Activated CD4-positive, CD25-positive, alpha-beta regulatory T cell treated with anti-CD3 and anti-CD28 coated beads, Interleukin-2, amount 50 U/mL, for 16 hours (primary cell): ENCODE measurements around the gene VEGFB.
A peak's percentile ranks its signal among the peaks of the same experiment; 100 is the strongest.

Source experiments
- DNase-seq: peaks from one replicate; pipeline ENCODE4 v3.0.0-alpha.2; 2020; ENCODE audit warnings: low read depth, low spot score

Gene VEGFB, protein sequence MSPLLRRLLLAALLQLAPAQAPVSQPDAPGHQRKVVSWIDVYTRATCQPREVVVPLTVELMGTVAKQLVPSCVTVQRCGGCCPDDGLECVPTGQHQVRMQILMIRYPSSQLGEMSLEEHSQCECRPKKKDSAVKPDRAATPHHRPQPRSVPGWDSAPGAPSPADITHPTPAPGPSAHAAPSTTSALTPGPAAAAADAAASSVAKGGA

DNA sequence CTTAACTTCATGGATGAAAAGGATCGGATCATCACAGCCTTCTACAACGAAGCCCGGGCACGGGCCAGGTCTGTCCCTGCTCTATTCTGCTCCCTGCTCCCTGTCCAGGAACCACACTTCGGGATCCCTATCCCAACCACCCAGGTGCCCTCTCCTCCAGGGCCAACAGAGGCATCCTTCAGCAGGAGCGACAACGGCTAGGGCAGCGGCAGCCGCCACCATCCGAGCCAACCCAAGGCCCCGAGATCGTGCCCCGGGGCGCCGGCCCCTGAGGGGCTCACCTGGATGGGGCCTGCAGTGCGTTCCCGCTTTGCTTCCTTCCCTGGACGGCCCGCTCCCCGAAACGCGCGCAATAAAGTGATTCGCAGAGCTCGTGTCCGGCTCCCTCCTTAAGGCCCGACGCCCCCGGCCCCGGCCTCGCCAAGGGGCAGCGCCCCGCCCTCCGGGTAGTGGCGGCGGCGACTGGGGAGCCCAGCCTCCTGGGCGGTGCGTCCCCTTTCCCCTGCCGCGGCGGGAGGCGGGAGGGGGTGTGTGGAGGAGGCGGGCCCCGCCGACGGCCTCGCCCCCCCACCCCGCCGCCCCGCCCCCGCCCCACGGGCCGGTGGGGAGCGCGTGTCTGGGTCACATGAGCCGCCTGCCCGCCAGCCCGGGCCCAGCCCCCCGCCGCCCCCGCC, at the start of gene VEGFB:
Gene VEGFB (plus strand): TSS at position 672 of the 674 bp plus-strand sequence. CDS start 250 bp downstream, outside the sequence.
- DNase-seq, result peak; percentile 44

- DNase-seq, result no peak
Observed at GRCh38 chr11:64185175-64185692, 49.1 kb upstream of the VEGFB start.

DNA sequence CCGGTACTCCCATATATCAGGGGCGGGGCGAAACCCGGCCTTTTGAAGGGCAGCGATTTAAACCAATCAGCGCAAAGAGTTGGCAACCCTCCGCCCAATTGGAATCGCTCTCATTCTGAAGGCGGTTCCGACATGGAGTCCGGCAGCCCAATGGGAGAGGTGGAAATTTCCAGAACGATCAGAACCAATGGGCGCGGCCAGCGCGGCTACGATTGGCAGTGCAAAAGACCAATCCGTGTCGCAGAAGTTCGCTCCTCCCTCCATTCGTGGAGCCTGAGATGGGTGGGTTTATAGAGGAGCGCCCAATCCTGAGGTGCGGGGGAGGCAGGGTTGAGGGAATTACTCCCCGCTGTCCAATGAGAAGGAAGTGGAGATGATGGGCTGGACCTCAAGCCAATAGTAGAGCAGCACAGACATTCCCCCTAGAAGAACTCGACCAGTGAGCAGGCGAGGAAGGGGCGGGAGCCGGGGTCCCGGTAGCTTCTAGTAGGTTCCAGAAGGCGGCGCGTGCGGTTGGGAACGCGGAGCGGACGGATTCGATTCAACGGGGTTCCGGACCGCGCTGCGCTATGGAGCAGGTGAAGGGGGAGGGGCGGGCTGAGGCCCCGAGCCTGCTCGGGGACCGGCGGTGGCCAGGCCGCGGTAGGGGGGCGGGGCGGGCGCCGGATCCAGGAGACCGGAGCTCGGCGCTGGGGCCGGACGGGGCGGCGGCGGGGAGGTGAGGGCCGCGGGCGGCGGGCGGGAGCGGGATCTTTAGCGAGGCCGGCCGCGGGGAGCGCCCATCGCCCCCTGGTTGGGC, 48.5 kb upstream of the VEGFB start, which contains the start of gene STIP1:
Gene STIP1 (plus strand): TSS at position 479 of the 799 bp plus-strand sequence. CDS start 91 bp downstream, at position 570.
- peak; percentile 98 for DNase-seq

- no peak for DNase-seq
Observed at GRCh38 chr11:64186492-64187165, 47.8 kb upstream of the VEGFB start.

GRCh38 chr11:64192434-64192833, 42.0 kb upstream of the VEGFB start:
- no peak for DNase-seq

GRCh38 chr11:64196626-64197025, 37.8 kb upstream of the VEGFB start:
- no peak for DNase-seq

DNA sequence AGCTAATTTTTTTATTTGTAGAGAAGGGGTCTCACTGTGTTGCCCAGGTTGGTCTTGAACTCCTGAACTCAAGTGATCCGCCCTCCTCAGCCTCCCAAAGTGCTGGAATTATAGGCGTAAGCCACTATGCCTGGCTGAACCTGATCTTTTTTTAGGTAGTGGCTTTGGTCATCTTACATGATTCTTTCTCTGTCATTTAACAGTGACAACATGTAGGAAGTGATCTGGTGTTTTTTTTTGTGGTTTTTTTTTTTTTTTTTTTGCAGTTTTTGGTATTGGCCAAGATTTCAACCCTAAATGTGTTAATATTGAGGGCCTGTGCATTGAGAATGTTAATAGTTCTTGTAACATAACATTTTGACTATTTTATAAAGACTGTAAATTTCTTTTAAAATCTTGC, 35.9 kb upstream of the VEGFB start:
- no peak for DNase-seq

GRCh38 chr11:64201543-64201942, 32.8 kb upstream of the VEGFB start:
- no peak for DNase-seq

- DNase-seq, result no peak
Observed at GRCh38 chr11:64202992-64203391, 31.4 kb upstream of the VEGFB start.

DNA sequence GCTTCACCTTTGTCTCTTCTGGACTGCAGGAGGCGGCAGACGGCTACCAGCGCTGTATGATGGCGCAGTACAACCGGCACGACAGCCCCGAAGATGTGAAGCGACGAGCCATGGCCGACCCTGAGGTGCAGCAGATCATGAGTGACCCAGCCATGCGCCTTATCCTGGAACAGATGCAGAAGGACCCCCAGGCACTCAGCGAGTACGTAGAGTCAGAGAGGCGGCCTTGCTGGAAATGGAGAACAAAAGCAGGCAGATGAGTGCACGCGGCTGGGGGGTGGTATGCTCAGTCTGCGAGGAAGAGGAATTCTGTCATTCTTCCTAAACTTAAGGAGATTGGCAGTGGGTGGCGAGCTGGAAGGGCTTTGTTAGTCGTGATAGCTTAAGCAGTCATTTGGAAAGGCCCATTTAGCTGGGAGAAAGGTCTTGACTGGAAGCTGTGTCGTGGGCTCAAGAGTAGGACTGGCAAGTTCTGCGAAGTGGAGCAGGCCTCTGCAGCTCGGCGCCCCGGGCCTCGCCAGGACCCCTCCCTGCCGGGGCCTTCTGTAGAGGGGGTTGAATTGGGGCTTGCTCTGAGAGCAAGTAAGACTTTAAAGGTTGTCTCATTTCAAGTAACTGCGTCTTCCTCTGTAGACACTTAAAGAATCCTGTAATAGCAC, 30.8 kb upstream of the VEGFB start:
- DNase-seq, result no peak

DNA sequence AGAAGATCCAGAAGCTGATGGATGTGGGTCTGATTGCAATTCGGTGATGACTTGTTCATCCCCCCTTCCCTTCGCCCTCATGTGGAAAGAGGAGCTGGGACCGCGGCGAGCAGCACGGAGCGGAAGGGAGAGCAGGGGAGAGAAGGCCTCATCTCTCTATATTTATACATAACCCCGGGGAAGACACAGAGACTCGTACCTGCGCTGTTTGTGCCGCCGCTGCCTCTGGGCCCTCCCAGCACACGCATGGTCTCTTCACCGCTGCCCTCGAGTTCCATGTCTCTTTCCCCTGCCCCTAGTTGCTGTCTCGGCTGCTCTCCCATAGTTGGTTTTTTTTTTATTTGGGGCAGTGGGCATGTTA, 30.3 kb upstream of the VEGFB start:
- no peak for DNase-seq

DNA sequence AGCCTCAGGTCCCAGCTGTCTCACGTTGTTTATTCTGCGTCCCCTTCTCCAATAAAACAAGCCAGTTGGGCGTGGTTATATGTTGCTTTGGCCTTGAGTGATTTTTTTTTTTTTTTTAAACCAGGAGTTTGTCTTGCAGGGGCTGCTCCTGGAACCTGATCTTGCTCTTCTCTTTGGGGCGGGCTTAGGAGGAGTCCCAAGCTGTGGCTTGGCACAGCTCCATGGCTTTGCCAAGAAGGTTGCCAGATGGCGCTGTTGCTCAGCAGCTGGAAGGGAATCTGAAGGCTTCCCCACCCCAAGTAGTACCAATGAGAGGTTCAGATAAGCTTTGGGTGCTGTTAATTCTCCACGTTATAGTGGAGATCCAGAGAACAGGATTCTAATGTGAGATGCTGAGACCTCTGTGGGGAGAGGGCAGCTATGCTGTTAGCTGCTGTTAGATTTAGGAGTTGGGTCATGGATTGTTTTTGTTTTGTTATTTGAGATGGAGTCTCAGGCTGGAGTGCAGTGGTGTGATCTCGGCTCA, 29.9 kb upstream of the VEGFB start:
- DNase-seq, result peak; percentile 61

GRCh38 chr11:64206457-64207255, 27.7 kb upstream of the VEGFB start, which contains the start of gene FERMT3:
Gene FERMT3 (plus strand): TSS chr11:64206721. CDS start chr11:64207365, 644 bp downstream.
- peak; percentile 38 for DNase-seq

DNA sequence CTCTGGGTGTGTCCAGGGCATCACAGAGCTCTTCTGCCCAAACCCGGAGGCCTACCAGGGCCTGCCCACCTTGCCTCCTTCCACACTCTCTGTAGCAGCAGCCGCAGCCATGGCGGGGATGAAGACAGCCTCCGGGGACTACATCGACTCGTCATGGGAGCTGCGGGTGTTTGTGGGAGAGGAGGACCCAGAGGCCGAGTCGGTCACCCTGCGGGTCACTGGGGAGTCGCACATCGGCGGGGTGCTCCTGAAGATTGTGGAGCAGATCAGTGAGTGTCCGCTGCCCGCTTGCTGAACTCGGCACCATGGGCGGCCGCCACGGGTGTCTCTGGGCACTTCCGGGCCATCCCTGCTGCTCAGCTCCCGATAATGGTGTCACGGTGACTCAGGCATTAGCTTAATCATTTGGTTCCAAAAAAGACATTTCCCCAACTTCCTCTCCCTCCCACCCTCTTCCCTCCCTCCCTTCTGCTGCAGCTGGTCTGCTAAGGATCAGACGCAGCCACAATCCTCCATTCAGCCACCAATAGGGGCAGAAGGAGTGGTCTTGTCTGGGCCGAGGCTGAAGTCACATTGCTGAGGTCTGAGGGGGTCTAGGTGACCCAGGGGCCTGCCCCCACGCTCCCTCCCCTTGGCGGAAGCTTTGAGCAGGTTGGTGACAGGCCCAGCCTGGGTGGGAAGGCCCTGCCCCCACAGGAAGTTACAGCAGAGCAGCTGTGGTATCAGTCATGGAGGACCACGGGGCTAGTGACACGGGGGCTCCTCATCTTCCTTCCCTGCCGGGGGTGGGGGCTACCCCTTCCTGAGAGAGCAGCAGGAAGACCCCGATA, 26.9 kb upstream of the VEGFB start:
- peak; percentile 49 for DNase-seq

GRCh38 chr11:64208086-64208795, 26.1 kb upstream of the VEGFB start:
- no peak for DNase-seq

- DNase-seq, result no peak
Observed at GRCh38 chr11:64208796-64209562, 25.4 kb upstream of the VEGFB start.

- DNase-seq, result no peak
Observed at GRCh38 chr11:64209563-64209843, 24.9 kb upstream of the VEGFB start.
